Hepatocyte (in vitro differentiated cells): Measurements from ENCODE around the gene IL1RAPL1.

Experiments
- CTCF ChIP-seq: fragments of 200-600 bp; sonication (generic); IDR thresholded peaks from 2 replicates; pipeline ENCODE4 v1.5.1; 2016; ENCODE audit warnings: antibody characterized with exemption, mild to moderate bottlenecking; ENCODE audit not compliant: poor library complexity
- EZH2 ChIP-seq: fragments of 200-600 bp; sonication (generic); IDR thresholded peaks from 2 replicates; pipeline ENCODE4 v1.6.1; 2016; ENCODE audit warnings: antibody characterized with exemption, mild to moderate bottlenecking, borderline replicate concordance
- EZH2phosphoT487 ChIP-seq: fragments of 200-600 bp; sonication (generic); IDR thresholded peaks from one replicate; pipeline ENCODE4 v1.6.1; 2018; ENCODE audit warnings: antibody characterized with exemption, mild to moderate bottlenecking, low read depth, moderate library complexity; ENCODE audit not compliant: unreplicated experiment, severe bottlenecking

- TF ChIP-seq CTCF: no peak
- no peak for TF ChIP-seq EZH2phosphoT487
- TF ChIP-seq EZH2: no peak
Measured at GRCh38 chrX:29869837-29870236, 1282.6 kb downstream of the IL1RAPL1 start.
